Measurements from ENCODE around the gene STX4.

The STX4 gene

GRCh38 chr16:31088459-31089183, 55.3 kb downstream of the STX4 start, which contains the start of gene PRSS53:
Gene PRSS53 (minus strand): TSS chr16:31088943. CDS start chr16:31088809, 134 bp downstream.
- DNase-seq (ENCODE audit: low read depth) = no peak
- no peak within 1 kb of the TSS for H3K4me3 ChIP-seq (ENCODE audit: low read depth, low read length)
- no peak for TF ChIP-seq CTCF (IDR thresholded peaks at IDR 0.05; ENCODE audit: insufficient read depth, low read depth, low read length, missing control alignments)

DNA sequence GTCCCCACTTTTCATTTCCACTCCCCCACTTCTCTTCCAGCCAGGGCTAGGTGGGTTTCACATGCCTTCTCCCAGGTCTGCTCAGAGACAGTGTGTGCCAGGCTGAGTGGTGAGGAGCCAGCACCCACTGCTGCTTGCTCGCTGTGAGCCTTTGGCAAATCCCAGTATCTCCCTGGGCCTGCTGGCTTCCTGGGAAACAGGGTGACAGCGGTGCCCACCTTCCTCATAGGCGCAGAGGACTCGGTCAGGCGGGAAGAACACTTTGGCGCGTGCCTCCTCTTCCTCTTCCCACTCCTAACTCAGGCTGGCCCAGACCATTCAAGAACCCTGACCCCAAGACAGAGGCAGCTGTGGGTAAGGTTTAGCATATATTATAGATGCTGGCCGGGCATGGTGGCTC, 55.8 kb downstream of the STX4 start:
- no peak for TF ChIP-seq CTCF (IDR thresholded peaks at IDR 0.05; ENCODE audit: insufficient read depth, low read depth, low read length, missing control alignments)
- no peak overlapping the region for H3K4me3 ChIP-seq (ENCODE audit: low read depth, low read length)
- DNase-seq (ENCODE audit: low read depth) = no peak

All from GM12865 (cell line).